DND-41 (cell line): ENCODE measurements around the gene FBF1.

Source experiments
- ATAC-seq: fragments of 200-7000 bp; cut with Tn5 transposase; 3 replicates; pipeline ENCODE4 v1.9.1; 2021; ENCODE audit warnings: low read depth; ENCODE audit not compliant: insufficient read depth
- DNase-seq: peaks from one replicate; pipeline ENCODE4 v3.0.0-alpha.2; 2020
- H2AFZ ChIP-seq: 2 replicates; pipeline ENCODE4 v1.6.0; 2012; ENCODE audit warnings: low read depth, low read length
- H3K27ac ChIP-seq: 2 replicates; pipeline ENCODE4 v1.5.1; 2012; ENCODE audit warnings: low read length, inconsistent platforms
- H3K27me3 ChIP-seq: fragments of 200-600 bp; sonication (generic); 2 replicates; pipeline ENCODE4 v1.6.0; 2012; ENCODE audit warnings: low read length, mild to moderate bottlenecking, inconsistent platforms; ENCODE audit not compliant: insufficient read depth, poor library complexity
- H3K36me3 ChIP-seq: 2 replicates; pipeline ENCODE4 v1.5.1; 2012; ENCODE audit warnings: low read length, inconsistent platforms; ENCODE audit not compliant: insufficient read depth
- H3K4me1 ChIP-seq: 2 replicates; pipeline ENCODE4 v1.5.1; 2012; ENCODE audit warnings: mild to moderate bottlenecking, low read length; ENCODE audit not compliant: insufficient read depth
- H3K4me2 ChIP-seq: 2 replicates; pipeline ENCODE4 v1.6.0; 2012; ENCODE audit warnings: mild to moderate bottlenecking, moderate library complexity, low read length, inconsistent platforms; ENCODE audit not compliant: insufficient read depth
- H3K4me3 ChIP-seq, 2 experiments: fragments of 200-600 bp in 1 of 2; shearing (Covaris generic) in 1 of 2; 2 replicates each; pipeline ENCODE4 v1.5.1; 2012 to 2016; ENCODE audit warnings: inconsistent platforms in 2 of 2, low read length in 2 of 2, mild to moderate bottlenecking in 2 of 2, low read depth in 1 of 2, moderate library complexity in 1 of 2
- H3K79me2 ChIP-seq: 2 replicates; pipeline ENCODE4 v1.6.0; 2012; ENCODE audit warnings: low read length, inconsistent platforms; ENCODE audit not compliant: insufficient read depth
- H3K9ac ChIP-seq: 2 replicates; pipeline ENCODE4 v1.6.0; 2012; ENCODE audit warnings: low read depth, mild to moderate bottlenecking, inconsistent platforms, low read length, moderate library complexity
- H3K9me3 ChIP-seq: 2 replicates; pipeline ENCODE4 v1.5.1; 2012; ENCODE audit warnings: low read length, moderate library complexity, mild to moderate bottlenecking, inconsistent platforms; ENCODE audit not compliant: insufficient read depth, severe bottlenecking
- H4K20me1 ChIP-seq: 2 replicates; pipeline ENCODE4 v1.6.0; 2012; ENCODE audit warnings: low read length; ENCODE audit not compliant: insufficient read depth
- CTCF ChIP-seq: IDR thresholded peaks from 2 replicates; pipeline ENCODE4 v1.5.1; 2012; ENCODE audit warnings: borderline replicate concordance, low read length, moderate library complexity, mild to moderate bottlenecking; ENCODE audit not compliant: poor library complexity, severe bottlenecking; ENCODE audit errors: extremely low read depth
- EZH2 ChIP-seq: IDR thresholded peaks from 3 replicates; pipeline ENCODE4 v1.6.1; 2012; ENCODE audit warnings: borderline replicate concordance, low read depth, mild to moderate bottlenecking, moderate library complexity, low read length, inconsistent platforms; ENCODE audit not compliant: severe bottlenecking

FBF1 gene

DNA sequence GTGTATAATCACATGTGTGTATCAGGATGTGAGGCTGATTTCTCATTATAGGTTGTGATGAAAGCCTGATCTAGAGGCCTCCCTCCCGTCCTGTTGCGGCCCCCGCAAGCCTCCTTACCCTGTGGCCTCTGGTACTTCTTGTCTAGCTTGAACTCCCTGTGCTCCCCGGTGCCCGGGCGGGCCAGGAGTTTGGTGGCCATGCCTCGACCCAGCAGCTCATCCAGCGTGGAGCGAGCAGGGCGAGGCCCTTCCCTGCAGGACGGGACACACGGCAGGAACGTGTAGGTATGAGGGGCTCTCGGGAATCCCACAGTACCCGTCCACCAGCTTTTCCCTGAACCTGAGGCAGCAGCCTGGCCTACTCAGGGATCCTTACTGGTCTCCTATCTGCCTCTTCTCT, 14.9 kb downstream of the FBF1 start:
- H3K79me2 ChIP-seq = no peaks in the 10 kb centered on the region
- no peaks in the 10 kb centered on the region for H3K9me3 ChIP-seq
- H3K36me3 ChIP-seq = peaks cover 34% of the 10 kb centered on the region
- no peak overlapping the region for H3K4me2 ChIP-seq
- no peak overlapping the region for H3K9ac ChIP-seq
- H4K20me1 ChIP-seq = no peaks in the 10 kb centered on the region
- H3K4me3 ChIP-seq = no peak overlapping the region
- ATAC-seq (no peak), DNase-seq (no peak)
- no peaks in the 10 kb centered on the region for H3K4me1 ChIP-seq
- H3K27me3 ChIP-seq = no peaks in the 10 kb centered on the region
- H3K27ac ChIP-seq = no peak overlapping the region
- no peak overlapping the region for H2AFZ ChIP-seq
- TF ChIP-seq EZH2 = no peak
- TF ChIP-seq CTCF = no peak

GRCh38 chr17:75925103-75925502, 15.7 kb downstream of the FBF1 start:
- Histone ChIP-seq H2AFZ (no peak overlapping the region), H3K4me2 (no peak overlapping the region), H3K4me1 (no peaks in the 10 kb centered on the region), H4K20me1 (no peaks in the 10 kb centered on the region), H3K79me2 (no peaks in the 10 kb centered on the region), H3K9ac (no peak overlapping the region), H3K36me3 (peaks cover 39% of the 10 kb centered on the region), H3K4me3 (no peak overlapping the region), H3K9me3 (no peaks in the 10 kb centered on the region), H3K27me3 (no peaks in the 10 kb centered on the region), H3K27ac (no peak overlapping the region)
- no peak for TF ChIP-seq EZH2
- TF ChIP-seq CTCF = no peak
- DNase-seq (no peak), ATAC-seq (no peak)

DNA sequence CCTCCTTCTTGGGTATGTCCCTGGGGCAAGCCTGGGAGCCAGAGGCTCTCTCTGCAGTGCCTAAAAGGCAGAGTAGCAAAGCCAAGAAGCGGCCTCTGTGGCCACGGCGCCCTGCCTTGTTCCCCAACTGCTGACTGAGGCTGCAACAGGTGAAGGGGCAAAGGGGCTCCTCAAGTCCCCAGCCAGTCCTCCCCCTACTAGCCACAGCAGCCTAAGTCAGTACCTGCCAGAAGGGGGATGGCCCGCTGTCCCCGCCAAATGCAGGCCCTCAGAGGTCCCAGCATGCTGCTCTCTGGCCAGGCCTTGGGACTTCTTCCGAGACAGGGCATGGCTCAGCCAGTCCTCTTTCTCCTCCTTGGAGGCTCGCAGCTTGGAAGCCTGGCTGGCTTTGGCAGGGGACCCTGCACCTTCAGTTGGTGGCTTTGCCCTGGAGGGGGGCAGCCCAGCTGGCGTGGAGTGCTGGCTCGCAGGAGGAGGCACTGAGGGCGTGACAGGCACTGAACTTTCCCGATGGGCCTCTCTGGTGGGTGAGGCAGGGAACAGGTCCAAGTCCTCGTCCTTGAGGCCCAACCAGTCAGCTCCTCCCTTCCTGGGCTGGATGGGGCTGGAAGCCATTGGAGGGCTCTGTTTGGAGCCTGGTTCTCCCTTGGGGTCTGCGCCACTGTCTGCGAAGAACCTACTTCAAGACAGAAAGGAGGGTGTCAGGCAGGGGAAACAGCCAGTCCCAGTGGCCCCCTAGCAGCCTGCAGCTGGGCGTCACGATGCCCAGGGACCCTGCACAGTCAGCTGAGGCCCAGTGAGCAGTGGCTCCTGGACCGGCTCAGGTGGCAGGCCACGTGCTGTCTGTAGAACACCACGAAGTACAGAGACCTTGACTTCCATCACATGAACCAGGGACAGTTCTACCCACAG, 17.6 kb downstream of the FBF1 start:
- TF ChIP-seq EZH2 = no peak
- TF ChIP-seq CTCF = no peak
- Histone ChIP-seq H3K36me3 (peaks cover 43% of the 10 kb centered on the region), H4K20me1 (no peaks in the 10 kb centered on the region), H2AFZ (no peak overlapping the region), H3K4me1 (no peaks in the 10 kb centered on the region), H3K9ac (no peak overlapping the region), H3K4me3 (no peak overlapping the region), H3K9me3 (no peaks in the 10 kb centered on the region), H3K27ac (no peak overlapping the region), H3K27me3 (no peaks in the 10 kb centered on the region), H3K4me2 (no peak overlapping the region), H3K79me2 (no peaks in the 10 kb centered on the region)
- ATAC-seq (no peak), DNase-seq (no peak)
